ENCODE measurements around the gene C17orf107.
"Not testable (repeated sequence)": the region's sequence is repeated elsewhere in the genome, so short reads cannot be mapped to it uniquely, and the experiment has no call there.

C17orf107 gene

DNA sequence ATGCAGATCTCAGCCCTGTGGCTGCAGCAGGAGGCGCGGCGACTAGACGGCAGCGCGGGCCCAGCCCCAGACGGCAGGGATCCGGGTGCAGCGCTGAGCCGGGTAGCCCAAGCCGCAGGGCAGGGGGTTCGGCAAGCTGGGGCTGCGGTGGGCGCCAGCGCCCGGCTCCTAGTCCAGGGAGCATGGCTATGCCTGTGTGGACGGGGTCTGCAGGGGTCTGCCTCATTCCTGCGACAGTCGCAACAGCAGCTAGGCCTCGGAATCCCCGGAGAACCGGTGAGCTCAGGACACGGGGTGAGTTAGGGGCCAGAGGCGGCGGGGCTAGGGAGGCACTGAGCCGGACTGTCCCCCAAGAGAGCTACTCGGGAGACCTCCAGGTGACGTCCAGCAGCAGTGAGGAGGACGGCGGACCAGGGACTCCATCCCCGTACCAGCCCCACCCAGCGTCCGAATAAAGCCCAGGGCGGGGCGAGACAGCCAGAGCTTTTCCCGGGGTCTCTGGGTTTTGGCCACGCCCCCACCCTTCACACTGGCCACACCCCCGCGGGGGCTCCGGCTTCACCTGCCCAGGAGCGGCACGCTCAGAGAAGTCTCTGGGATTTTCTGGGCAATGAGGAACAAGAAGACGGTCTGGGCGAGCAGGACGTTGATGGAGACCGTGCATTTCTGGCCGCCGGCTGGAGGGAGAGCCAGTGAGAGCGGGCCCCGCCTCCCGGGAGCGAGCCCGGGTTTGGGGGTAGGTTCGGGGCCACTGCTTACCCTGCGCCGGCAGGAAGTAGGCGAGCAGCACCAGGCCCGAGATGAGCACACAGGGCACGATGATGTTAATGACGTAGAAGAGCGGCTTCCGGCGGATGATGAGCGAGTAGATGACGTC lies 1.1 kb downstream of the C17orf107 start:
- DNase-seq (ENCODE audit: low read depth in 2 of 2), result peak in 1 of 2 donors; percentile 30

DNA sequence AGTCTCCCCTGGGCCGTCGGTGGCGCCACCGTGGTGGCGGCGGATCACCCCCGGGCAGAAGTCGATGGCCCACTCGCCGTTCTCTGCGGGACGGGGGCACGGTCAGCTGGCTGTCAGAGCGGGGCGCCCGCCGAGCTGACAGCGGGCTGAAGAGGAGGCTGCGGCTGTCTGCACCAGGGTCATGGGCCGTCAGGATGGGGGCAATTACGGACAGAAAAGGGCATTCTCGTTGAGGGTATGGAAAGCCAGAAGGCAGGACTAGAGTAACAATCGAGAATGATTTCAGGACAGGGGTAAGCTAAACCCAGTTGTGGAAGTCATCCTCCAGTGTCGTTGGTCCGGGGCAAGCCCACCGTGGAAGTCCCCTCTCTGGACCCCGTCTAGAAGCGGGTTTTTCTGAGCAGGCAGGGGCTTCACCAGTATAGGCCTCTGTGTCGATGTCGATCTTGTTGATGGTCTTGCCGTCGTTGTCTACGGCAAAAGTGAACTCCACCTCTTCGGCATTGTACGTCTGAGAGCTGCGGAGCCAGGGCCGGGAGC lies 1.8 kb downstream of the C17orf107 start:
- no peak for DNase-seq (ENCODE audit: low read depth in 2 of 2)

DNA sequence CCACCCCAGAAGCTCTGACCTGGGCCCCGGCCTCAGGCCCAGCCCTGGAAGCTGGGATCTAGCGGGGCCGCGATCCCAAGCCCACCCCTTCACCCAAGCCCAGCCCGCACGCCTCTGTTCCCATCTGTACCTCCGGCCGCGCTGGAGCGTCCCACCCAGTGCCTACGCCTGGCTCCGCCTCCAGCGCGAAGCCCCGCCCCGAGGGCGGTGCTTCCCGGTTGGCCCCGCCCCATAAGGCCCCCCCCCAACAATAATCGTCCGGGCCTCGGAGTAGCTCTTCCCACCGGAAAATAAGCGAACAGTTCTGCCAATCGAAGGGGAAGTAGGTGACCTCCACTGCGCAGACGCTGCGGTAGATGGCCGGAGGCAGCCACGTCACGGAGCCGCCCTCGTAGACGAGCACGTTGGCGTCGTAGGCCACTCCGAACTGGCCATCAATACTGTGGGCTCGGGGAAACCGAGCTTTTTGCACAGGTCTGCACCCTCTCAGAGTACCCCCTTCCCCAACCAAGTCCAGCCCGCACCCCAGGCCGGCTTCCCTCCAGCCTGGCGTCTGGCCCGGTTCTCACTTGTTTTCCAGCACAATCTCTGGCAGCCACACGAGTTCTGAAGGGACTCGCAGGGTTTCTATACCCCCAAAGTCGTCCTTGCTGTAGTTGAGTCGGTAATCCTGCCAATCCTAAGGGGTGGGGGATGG lies 2.5 kb downstream of the C17orf107 start:
- no peak for DNase-seq (ENCODE audit: low read depth in 2 of 2)

DNA sequence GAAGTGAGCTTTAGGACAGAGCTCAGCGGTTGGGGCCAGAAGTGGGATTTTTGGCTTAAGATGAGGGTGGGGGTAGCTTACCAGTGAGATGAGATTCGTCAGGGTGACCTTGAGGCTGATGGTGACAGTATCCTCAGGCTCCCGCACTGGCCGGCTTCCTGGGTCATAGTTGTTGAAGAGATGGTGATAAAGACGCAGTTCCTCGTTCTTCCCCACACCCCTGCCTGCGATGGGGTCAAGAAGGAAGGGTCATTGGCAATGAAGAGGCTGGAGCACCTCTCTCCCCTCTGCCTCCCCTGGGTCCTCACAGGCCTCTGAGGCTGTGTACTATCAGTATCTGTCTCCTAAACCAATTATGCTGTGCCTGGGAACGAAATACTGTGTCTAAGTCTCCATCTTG lies 3.2 kb downstream of the C17orf107 start:
- DNase-seq (ENCODE audit: low read depth in 2 of 2), result no peak

DNA sequence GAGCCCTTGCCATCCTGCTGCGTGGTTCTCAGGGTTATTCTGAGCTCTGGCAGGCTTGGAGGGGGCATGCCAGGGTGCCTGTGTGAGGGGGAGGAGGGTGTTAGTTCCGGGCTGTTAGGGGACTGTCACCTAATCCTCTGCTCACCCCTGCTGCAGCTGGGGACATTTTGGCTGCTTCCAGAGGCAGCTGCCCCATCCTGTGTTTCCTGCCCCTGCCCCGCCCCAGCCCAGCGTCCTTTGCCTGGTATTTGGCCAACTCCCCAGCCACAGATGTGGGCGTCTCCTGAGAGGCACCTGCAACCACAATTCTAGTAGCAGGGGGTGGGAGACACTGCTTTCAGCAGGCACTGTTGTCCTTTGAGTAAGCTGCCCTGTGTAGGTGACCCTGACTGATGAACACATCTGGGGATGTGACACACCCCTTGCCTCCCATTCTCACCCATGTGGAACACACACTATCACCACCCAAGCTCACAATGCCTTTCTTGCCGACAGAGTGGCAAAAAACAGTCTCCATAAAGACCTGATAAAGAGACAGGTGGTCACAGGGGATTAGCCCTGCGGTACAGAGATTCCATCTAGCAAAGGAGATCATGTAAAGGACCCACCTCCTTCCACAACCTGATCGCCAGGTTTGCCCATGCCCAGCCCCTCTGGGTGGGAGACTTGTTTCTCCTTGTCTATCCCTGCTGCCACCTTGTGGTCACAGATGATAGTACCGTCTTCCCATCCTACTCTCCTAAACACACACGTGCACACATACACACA lies 3.9 kb downstream of the C17orf107 start, which contains the start of gene CHRNE:
Gene CHRNE (minus strand): TSS at position 48 of the 768 bp plus-strand sequence. CDS start 35 bp downstream, at position 13.
- peak; percentile 53 to 56 for DNase-seq (ENCODE audit: low read depth in 2 of 2)

GRCh38 chr17:4906642-4907041 lies 7.3 kb downstream of the C17orf107 start:
- not testable (repeated sequence) for DNase-seq (ENCODE audit: low read depth in 2 of 2)

DNA sequence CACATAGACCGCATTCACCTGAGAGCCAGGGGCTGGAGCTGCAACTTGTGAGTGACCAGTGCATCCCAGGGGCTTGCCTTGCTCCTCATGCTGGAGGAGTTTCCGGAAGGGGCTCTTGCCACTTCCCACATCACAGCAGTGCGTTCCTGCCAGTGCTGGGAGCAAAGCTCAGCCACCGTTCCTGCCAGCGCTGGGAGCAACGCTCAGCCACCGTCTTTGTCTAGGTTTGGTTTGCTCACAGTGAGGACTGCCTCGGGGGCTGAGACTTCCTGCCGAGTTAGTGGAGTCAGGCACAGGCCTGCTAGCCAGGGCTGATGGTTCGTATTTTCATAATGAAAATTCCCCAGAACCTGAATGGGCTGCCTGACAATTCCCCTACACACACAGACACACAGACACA lies 9.0 kb downstream of the C17orf107 start:
- no peak for DNase-seq (ENCODE audit: low read depth in 2 of 2)

DNA sequence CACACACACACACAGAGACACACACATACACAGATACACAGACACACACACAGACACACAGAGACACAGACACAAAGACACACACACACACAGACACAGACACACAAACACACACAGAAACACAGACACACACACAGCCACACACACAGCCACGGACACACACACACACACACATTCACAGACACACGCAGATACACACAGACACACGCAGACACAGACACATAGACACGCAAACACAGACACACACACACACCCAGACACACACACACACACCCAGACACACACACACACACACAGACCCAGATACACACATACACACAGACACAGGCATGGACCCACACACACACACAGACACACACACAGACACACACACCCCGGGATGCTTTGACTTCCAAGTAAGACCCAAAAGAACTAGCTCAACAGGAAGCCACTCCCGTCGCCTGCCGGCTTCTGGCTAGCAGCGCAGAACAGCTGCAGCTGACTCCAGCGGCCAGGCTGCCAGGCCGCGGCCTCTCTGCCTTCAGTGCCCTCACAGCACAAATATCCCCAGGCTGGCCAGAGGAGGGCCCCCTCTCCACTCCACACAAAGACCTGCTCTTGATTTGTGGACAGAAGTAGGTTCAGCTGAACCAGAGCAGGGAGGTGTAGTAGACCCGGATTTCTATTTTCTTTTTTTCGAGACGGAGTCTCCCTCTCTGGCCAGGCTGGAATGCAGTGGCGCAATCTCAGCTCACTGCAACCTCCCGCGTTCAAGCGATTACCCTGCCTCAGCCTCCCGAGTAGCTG lies 9.6 kb downstream of the C17orf107 start:
- DNase-seq (ENCODE audit: low read depth in 2 of 2), result peak; percentile 50 to 66

- DNase-seq (ENCODE audit: low read depth in 2 of 2), result no peak
Observed at GRCh38 chr17:4913994-4914393, 14.7 kb downstream of the C17orf107 start.

GRCh38 chr17:4914551-4914950 lies 15.2 kb downstream of the C17orf107 start:
- DNase-seq (ENCODE audit: low read depth in 2 of 2), result not testable (repeated sequence)

GRCh38 chr17:4919511-4920047 lies 20.2 kb downstream of the C17orf107 start:
- no peak for DNase-seq (ENCODE audit: low read depth in 2 of 2)

GRCh38 chr17:4920351-4921048 lies 21.2 kb downstream of the C17orf107 start:
- no peak for DNase-seq (ENCODE audit: low read depth in 2 of 2)

GRCh38 chr17:4921320-4921719 lies 22.0 kb downstream of the C17orf107 start:
- DNase-seq (ENCODE audit: low read depth in 2 of 2), result no peak

GRCh38 chr17:4926577-4927335 lies 27.4 kb downstream of the C17orf107 start:
- DNase-seq (ENCODE audit: low read depth in 2 of 2), result not testable (repeated sequence)

DNA sequence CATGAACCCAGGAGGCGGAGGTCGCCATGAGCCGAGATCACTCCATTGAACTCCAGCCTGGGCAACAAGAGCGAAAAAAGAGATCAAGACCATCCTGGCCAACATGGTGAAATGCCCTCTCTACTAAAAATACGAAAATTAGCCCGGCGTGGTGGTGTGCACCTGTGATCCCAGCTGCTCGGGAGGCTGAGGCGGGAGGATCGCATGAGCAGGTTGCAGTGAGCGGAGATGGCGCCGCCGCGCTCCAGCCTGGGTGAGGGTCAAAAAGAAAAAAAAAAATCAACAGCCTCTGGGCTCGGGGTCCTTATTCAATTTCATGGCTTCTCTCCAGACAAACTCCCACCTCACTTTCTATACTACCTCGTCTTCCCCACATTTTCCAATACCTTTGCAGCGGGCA lies 29.5 kb downstream of the C17orf107 start:
- DNase-seq (ENCODE audit: low read depth in 2 of 2), result no peak

- DNase-seq (ENCODE audit: low read depth in 2 of 2), result no peak
Observed at GRCh38 chr17:4931963-4932362, 32.6 kb downstream of the C17orf107 start, which contains the start of gene GP1BA. TSS of gene GP1BA (plus strand) at chr17:4932277. CDS start at chr17:4932605, 328 bp downstream.

- no peak for DNase-seq (ENCODE audit: low read depth in 2 of 2)
Observed at GRCh38 chr17:4932756-4933155, 33.4 kb downstream of the C17orf107 start.

DNA sequence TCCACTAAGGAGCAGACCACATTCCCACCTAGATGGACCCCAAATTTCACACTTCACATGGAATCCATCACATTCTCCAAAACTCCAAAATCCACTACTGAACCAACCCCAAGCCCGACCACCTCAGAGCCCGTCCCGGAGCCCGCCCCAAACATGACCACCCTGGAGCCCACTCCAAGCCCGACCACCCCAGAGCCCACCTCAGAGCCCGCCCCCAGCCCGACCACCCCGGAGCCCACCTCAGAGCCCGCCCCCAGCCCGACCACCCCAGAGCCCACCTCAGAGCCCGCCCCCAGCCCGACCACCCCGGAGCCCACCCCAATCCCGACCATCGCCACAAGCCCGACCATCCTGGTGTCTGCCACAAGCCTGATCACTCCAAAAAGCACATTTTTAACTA lies 34.3 kb downstream of the C17orf107 start:
- no peak for DNase-seq (ENCODE audit: low read depth in 2 of 2)

Data from stimulated activated CD8-positive, alpha-beta memory T cell treated with anti-CD3 and anti-CD28 coated beads, Interleukin-15, amount 100 ng/mL, for 48 hours (primary cell).